Measurements from ENCODE around the gene SLC6A2.

DNA sequence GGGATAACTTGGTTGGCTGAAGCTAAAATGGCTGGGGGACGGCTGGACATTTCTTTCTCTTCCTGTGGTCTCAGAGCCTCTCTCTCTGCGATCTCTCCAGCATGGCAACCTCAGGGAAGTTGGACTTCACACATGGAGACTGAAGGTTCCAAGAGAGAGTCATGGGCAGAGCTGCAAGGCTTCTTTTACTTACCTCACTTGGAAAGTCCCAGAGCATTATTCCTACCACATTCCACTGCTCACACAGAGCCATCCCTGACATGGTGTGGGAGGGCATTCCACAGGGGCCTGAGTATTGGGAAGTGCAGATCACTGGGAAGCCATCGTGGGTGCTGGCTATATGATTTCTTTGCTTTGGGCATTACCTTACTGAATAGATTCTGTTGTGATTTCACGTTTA lies 9.8 kb upstream of the SLC6A2 start:
- TF ChIP-seq, protein P1, sequence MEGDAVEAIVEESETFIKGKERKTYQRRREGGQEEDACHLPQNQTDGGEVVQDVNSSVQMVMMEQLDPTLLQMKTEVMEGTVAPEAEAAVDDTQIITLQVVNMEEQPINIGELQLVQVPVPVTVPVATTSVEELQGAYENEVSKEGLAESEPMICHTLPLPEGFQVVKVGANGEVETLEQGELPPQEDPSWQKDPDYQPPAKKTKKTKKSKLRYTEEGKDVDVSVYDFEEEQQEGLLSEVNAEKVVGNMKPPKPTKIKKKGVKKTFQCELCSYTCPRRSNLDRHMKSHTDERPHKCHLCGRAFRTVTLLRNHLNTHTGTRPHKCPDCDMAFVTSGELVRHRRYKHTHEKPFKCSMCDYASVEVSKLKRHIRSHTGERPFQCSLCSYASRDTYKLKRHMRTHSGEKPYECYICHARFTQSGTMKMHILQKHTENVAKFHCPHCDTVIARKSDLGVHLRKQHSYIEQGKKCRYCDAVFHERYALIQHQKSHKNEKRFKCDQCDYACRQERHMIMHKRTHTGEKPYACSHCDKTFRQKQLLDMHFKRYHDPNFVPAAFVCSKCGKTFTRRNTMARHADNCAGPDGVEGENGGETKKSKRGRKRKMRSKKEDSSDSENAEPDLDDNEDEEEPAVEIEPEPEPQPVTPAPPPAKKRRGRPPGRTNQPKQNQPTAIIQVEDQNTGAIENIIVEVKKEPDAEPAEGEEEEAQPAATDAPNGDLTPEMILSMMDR (conservative IDR thresholded peaks at IDR 0.05; ENCODE audit: low read length): no peak
- TF ChIP-seq EZH2phosphoT487 (IDR thresholded peaks at IDR 0.05; ENCODE audit: borderline replicate concordance, low read depth, low read length): no peak
